ENCODE measurements around the gene OR8D1.

- no peak for TF ChIP-seq CTCF (IDR thresholded peaks at IDR 0.05; ENCODE audit: extremely low read depth in 1 of 2, insufficient read depth in 1 of 2, low read depth in 1 of 2, low read length in 2 of 2)
- TF ChIP-seq JUN (IDR thresholded peaks at IDR 0.05; ENCODE audit: borderline replicate concordance, insufficient read depth, insufficient read length, low read depth) = no peak
- no peak for TF ChIP-seq FOS (IDR thresholded peaks at IDR 0.05; ENCODE audit: borderline replicate concordance, insufficient read depth, low read length)
Observed at GRCh38 chr11:124339396-124340141, 25.8 kb upstream of the OR8D1 start.
